C4-2B (cell line): ENCODE data around the gene TIMP3.

Experiments
- H3K27ac ChIP-seq: fragments of 450-650 bp; 2 replicates; pipeline ENCODE4 v1.5.1; 2017
- ZFX ChIP-seq: fragments of 450-650 bp; IDR thresholded peaks from 2 replicates; pipeline ENCODE4 v1.6.1; 2017
- TF ChIP-seq, protein P1 (sequence below): fragments of 450-650 bp; conservative IDR thresholded peaks from 2 replicates; pipeline ENCODE4 v1.5.1; 2017; ENCODE audit warnings: mild to moderate bottlenecking

Gene TIMP3

DNA sequence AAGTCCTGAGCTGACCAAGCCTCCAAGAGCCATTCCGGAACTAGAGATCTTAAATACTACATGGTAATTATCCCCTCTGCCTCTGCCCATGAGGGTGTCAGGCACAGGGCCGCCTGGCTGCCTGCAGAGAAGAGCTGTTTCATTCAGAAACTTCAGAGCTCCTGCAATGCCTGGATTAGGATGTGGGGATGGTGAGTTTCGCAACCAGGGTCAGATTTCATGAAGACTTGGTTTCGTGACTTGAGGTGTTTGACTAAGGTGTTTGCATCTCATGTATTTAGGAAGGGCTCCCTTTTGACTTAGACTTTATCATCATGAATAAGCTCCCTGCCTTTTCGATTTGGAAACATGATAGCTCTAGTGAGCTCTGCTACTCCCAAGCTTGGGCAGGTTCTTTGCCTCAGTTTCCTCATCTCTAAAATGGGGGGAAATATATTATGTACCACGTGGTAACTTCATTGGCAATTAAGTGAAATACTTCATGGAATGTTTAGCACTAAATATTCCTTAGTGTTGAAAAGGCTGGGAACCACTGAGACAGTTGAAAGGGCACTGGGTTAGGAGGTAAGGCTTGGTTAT lies 9.1 kb downstream of the TIMP3 start:
- H3K27ac ChIP-seq = no peak overlapping the region
- TF ChIP-seq ZFX = no peak
- TF ChIP-seq, protein P1, sequence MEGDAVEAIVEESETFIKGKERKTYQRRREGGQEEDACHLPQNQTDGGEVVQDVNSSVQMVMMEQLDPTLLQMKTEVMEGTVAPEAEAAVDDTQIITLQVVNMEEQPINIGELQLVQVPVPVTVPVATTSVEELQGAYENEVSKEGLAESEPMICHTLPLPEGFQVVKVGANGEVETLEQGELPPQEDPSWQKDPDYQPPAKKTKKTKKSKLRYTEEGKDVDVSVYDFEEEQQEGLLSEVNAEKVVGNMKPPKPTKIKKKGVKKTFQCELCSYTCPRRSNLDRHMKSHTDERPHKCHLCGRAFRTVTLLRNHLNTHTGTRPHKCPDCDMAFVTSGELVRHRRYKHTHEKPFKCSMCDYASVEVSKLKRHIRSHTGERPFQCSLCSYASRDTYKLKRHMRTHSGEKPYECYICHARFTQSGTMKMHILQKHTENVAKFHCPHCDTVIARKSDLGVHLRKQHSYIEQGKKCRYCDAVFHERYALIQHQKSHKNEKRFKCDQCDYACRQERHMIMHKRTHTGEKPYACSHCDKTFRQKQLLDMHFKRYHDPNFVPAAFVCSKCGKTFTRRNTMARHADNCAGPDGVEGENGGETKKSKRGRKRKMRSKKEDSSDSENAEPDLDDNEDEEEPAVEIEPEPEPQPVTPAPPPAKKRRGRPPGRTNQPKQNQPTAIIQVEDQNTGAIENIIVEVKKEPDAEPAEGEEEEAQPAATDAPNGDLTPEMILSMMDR = no peak

DNA sequence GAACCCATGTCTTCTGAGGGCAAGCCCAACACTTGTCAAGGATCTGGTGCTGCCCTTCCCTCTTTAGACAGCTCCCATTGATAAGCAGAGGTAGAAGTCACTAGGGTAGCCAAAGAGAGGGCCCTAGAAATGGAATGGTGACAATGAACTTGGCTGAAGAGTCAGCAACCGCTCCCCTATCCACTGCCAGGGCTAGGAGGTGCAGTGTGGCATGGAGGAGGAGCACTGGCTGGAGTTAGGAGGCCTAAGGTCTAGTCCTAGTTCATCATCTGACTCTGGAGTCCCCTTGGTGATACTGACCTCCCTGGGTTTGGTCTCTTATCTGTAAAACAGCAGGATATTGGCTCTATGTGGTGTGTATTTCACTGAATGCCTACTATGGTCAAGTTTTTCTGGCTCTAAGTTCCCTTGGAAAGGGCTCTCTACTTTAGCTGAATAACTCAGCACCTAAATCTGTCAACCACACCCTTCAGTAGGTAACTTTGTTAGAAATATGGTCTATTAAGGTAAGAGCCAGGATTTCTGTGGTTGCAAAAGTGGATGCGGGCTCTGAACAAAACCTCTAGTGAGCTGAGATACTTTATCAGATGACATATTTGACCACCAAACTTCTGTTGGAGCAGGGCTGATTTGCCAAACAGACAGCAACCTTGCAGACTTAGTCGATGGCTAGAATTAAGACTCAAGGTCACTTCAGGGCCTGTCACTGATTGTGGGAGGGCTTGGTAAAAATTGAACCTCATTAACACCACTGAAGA lies 10.5 kb downstream of the TIMP3 start:
- no peak overlapping the region for H3K27ac ChIP-seq
- TF ChIP-seq, protein P1 = no peak
- no peak for TF ChIP-seq ZFX

DNA sequence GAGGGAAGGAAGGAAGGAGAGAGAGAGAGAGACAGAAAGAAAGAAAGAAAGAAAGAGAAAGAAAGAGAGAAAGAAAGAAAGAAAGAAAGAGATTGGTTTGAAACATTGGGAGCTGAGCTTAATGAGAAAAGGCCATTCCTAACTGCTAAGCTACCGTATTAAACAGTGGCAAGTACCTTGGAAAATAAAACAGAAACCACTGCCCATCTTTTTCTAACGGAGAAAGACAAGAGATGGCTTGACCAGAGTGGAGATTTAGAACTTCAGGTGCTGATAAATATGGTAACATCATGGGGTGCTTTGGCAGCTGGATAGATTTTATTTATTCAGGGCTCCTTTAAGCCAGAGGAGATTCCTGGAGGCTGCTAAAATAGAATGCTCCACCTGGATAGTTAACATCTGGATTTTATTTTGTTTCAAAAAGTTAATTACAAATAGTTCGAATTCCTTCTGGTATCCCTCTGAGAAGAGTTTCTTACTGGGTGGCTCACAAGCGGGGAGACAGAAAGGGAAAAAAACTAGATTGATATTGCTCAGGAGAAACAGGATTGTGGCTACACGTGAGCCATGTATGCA lies 12.9 kb downstream of the TIMP3 start:
- H3K27ac ChIP-seq = no peak overlapping the region
- TF ChIP-seq, protein P1 = no peak
- no peak for TF ChIP-seq ZFX

- H3K27ac ChIP-seq = no peak overlapping the region
- TF ChIP-seq ZFX = no peak
Measured at GRCh38 chr22:32815059-32815458, 13.6 kb downstream of the TIMP3 start.

DNA sequence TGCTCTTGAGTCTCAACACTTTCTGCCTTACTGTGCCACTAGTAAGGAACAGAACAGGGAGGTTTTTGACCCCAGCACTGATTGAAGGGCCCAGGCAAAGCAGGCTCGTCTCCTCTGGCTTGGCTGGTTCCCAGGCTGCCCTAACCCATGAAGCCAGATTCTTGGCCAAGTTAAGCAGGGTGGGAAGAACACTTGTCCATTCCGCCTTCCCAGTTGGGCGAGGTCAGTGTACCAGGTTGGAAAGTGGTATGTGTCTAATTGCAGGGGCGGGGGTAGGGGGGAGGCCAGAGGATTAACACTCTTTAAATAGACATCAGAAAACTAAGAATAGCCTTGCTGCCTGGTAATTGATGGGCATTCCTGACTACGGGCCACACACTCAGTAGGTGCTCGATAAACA lies 14.4 kb downstream of the TIMP3 start:
- H3K27ac ChIP-seq = no peak overlapping the region

DNA sequence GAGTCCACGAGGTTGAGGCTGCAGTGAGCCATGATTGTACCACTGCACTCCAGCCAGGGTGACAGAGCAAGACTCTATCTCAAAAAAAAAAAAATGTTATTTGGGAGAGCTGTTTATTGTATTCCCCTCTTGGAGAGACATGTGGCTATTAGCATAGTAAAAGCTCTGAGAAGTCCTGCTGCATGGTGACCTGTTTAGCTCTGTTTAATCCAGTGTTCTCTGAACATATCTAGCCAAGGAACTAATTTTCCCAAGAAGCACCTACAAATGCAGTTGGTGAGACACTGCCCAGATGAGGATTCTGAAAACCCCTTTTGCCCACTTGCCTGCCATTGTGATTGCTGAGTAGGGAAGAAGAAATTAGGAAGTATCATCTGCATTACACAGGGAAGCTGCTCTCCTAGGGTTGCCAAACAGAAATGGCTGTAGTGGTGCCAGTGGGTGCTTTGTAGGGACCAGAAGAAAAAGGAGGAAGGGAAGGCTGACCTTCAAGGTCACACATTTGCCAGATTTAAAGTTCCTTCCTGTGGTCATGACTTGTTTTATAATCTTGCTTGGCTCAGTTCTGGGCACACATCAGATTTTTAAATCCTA lies 15.7 kb downstream of the TIMP3 start:
- no peak overlapping the region for H3K27ac ChIP-seq
- TF ChIP-seq, protein P1 = no peak
- TF ChIP-seq ZFX = no peak

More for the DNA sequence above, 14.4 kb downstream of the TIMP3 start:
- TF ChIP-seq, protein P1 = no peak

DNA sequence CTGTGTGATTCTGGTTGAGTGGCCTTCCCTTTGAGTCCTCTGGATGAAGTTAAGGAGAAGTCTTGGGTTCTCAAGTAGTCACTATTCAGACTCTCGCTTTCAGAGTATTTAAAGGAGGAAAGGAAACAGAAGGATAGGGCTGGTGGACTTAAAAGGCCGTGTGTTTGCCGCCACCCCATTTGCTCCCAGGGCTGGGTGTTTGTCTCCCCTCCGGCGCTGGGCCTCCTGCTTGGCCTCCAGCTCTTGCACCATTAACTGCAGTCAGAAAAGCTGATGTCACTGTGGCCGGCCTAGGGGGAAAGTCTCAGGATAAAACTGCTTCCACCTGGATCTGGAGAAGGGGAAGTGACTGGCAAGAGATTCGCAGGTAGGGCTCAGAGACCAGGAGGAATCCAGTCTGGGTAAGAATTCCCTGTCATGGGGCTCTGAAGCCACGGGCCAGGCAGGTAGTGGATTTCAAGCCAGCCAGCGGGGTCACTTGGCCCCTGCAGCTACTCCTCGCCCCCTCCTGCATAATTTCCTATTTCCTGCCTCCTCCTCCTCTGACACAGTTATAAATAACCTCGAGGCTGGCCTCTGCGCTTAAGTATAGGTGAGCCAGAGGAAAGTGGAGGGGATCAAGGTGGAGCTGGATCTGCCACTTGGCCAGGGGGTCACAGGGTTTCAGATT lies 17.1 kb downstream of the TIMP3 start:
- TF ChIP-seq ZFX = no peak
- TF ChIP-seq, protein P1 = no peak
- no peak overlapping the region for H3K27ac ChIP-seq
